ENCODE results near the gene TMPRSS7.

Gene TMPRSS7, protein sequence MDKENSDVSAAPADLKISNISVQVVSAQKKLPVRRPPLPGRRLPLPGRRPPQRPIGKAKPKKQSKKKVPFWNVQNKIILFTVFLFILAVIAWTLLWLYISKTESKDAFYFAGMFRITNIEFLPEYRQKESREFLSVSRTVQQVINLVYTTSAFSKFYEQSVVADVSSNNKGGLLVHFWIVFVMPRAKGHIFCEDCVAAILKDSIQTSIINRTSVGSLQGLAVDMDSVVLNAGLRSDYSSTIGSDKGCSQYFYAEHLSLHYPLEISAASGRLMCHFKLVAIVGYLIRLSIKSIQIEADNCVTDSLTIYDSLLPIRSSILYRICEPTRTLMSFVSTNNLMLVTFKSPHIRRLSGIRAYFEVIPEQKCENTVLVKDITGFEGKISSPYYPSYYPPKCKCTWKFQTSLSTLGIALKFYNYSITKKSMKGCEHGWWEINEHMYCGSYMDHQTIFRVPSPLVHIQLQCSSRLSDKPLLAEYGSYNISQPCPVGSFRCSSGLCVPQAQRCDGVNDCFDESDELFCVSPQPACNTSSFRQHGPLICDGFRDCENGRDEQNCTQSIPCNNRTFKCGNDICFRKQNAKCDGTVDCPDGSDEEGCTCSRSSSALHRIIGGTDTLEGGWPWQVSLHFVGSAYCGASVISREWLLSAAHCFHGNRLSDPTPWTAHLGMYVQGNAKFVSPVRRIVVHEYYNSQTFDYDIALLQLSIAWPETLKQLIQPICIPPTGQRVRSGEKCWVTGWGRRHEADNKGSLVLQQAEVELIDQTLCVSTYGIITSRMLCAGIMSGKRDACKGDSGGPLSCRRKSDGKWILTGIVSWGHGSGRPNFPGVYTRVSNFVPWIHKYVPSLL

DNA sequence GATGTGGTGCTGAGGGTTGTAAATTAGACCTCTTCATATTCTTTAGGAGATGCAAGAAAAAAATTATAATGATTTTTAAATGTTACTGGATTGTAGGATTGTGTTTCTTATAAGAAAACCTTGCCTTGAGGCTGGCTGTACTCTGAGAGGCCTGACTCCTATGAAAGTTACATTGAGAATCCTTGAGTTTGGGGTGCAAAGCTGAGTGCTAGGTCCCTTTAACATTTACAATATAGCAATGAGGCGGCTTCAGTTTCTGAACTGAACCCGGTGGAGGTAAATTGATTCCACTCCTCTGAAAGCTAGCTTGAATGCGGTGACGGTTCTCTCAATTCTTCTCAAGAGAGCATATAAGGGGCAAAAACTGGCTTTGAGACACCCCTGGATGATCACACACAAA is at the start of gene TMPRSS7:
TMPRSS7 (plus strand) TSS at position 301 of the 400 bp plus-strand sequence. CDS start 110 bp downstream, outside the sequence.
- DNase-seq, result no peak

DNA sequence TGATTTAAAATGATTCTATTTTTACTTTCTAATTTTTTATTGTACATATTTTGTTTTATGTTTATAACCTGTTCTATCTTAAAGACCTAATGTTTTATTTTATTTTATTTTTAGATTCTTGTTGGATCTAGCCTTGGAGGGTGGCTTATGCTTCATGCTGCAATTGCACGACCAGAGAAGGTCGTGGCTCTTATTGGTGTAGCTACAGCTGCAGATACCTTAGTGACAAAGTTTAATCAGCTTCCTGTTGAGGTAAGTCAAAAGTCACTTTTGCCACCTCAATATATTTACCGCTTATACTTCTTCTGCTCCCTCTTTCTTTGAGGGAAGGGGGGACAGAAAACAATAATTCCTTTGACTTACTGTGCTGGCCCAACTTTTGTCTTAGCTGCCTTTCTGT is 47.7 kb upstream of the TMPRSS7 start:
- DNase-seq, result no peak

DNA sequence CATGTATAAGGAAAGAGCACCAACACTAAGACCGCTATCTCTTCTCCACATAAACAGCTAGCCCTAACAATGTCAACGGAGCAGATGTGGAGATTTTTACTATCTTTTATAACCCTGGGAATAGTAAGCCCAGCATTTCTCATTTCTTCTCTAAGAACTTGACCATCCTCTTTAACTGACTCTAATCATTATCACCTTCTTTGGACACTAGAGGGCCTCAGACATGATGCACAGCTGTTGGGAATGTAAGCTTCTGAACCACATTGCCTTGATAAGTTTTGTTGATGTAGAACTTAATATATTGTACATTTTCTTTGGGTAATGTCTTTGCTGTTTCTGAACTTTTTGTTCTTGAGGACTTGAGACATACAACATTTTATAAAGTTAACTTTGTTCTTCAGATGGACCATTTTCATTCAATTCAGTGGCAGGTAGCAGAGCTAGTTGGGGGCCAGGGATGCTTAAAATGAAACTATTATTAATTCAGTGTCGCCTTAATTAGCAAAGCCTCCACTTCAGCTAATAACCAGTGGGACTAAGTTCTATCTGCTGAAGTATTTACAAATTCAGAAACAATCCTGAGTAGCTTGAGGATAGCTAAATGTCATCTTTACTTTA is 45.4 kb upstream of the TMPRSS7 start:
- DNase-seq, result peak; percentile 61

DNA sequence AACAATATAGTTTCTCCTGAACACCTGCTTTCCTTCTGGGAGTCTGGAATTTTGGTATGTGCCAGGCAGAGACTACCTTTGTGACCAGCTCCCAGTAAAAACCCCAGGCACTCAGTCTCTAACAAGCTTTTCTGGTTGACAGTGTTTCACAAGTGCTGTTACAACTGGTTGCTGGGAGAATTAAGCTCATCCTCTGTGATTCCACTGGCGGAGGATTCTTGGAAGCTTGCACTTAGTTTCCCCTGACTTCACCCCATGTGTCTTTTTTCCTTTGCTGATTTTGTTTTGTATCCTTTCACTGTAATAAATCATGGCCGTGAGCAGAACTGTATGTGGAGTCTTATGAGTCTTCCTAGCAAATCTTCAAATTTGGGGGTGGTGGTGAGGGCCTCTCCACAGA is 41.5 kb upstream of the TMPRSS7 start:
- no peak for DNase-seq

DNA sequence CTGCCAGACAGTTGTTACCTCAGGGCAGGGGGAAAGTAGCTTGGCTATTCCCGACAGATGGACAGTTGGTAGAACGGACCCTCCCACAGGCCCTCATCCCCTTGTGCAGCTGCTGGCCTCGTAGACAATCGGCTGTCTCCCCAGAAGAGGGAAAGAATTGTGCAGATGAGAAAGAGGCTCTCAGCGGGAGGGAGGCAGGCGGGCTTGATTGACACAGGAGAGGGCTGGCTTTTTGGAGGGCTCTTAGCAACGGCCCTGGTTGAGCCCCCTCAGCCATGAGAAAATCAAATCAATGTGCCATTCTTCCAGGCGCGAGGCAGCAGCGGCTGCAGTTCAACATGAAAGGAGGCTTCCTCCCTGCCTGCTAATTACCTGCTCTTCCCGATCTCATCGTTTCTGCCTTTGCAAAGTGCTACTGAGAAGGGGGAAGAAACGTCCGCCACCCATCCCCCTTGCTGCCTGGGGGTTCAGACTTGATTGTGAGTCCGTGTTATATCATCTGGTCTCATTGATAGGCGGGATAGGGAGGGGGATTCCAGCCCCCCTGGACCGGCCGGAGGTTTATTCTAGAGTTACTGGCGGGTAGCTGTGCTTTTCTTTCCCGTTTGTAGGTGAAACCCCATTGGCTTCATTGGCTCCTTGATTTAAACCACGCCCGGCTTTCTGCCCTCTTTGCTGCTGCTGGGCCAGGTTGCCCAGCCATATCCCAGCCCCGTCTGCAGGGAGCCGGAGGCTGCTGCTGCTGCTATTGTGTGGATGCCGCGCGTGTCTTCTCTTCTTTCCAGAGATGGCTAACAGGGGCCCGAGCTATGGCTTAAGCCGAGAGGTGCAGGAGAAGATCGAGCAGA is 35.7 kb upstream of the TMPRSS7 start, which contains the start of gene TAGLN3:
TAGLN3 (plus strand) TSS at position 287 of the 848 bp plus-strand sequence; CDS start at position 788, 501 bp downstream.
- DNase-seq, result no peak

DNA sequence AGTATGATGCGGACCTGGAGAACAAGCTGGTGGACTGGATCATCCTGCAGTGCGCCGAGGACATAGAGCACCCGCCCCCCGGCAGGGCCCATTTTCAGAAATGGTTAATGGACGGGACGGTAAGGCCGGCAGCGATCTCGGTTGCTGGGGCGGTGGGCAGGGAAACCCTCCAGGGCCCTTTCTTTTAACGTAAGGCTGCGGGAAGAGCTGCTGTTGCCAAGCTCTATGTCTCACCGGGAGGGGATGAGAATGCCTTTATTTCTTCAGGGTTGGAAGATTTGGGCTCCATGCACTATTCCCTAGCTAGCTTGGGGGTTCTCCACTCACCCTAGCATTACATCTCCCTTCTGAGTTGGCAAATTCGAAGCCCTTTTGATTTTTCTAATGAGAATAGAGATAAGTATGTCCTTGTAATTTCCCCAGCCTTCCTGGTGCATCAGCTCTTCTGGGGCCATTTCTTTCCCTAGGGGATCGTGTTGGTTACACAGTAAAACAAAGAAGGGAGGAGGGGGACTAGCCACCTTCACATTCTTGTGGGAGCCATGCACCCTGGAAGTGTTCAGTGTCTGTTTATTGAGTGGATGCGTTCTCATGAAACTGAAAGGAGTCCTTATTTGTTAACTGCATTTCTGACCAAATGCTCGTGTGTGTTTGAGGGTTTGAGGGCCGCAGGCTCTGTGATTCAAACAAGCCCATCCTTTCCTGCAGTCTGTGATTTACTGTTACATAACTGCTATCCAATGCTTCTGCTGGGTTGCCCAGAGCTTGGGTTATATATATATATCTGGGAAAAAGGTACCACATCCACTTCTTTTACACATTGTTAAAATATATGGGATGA is 34.8 kb upstream of the TMPRSS7 start:
- DNase-seq, result no peak

DNA sequence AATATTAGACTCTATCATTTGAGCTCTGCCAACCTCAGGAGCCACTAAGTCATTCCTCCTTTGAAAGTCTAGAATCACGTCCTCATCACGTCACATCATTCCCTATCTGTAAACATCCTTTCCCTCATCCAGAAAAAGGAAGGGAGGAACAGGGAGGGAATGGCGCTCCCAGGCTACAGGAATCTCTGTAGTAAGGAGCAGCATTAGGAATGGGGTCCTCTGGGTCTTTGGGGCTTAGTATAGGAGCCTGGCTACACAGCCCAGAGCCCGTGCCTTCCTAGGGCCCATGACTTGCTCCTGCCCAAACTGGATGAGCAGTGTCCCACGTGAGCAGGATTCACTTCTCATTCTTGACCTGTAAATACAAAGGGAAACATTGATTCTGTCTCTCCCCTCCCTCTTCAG is 34.2 kb upstream of the TMPRSS7 start:
- DNase-seq, result no peak

DNA sequence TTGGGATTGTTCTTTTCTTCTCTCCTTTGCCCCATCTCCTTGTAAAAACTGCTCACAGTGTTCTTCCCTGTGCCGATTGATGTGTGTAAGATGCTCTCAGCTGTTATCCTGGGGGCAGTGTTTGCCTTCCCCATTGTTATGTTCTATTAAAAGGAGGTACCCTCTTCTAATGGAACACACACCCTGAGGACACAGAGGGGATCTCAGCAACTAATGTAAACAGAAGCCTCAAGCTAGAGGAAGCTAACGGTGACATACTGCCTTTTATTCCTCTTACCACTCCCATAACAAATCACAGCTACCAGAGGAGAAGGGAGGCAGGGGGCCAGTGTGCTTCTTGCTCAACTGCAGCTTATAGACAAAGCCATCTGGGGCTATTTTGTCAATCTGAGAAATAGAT is 33.6 kb upstream of the TMPRSS7 start:
- no peak for DNase-seq

DNA sequence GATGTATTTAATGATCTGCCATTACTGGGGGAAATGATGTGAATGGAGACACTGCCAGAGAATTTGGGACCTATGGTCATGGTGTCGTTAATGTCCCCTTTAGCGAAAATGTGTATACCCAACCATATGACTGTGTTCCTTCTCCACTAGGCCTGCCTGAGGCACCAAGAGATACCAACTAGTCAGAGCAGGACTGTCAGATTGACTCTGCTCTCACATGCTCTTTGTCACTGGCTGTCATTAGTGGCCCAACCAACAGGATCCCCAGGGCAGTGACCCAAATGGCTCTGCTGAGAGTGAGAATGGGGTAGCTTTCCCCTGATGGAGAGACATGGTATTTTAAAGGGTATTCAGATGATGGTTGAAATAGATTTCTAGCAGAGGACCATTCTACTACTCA is 33.0 kb upstream of the TMPRSS7 start:
- DNase-seq, result no peak

DNA sequence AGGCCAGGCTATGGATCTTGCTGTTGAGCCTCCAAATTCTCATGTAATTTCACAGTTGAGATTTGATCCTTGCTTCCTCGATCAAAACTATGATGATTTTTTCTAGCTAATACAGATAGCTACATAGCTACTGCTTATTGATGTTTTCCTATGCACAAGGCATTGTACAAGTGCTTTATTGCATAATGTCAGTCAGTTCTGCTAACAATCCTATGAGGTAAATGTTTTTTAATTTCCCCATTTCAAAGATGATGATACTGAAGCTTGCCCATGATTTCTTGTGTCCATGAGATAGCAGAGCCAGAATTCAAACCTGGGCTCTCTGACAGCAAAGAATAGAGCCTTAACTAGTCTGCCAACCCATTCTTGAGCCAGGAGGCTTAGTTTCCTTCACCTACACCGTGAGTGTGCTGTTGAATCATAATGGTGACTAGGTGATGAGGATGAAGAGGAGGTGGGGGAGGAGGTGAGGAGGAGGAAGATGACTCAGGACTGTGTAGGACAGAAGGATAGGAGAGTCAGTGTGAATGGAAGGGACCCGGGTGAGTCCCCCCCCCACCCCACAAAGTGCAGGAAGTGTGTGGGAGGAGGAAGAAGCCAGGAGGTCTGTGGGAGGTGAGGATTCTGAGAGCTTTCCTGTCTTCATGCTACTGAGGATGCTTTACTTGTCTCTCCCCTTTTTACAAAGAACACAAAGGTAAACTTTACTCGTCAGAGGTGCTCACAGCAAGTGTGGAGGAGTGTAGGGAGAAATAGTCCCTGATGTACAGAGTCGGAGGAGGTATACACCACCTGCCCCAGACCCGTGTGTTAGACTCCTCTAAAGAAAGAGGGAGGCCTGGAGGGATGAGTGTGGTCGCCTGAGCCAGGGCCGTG is 32.2 kb upstream of the TMPRSS7 start:
- DNase-seq, result peak; percentile 29

DNA sequence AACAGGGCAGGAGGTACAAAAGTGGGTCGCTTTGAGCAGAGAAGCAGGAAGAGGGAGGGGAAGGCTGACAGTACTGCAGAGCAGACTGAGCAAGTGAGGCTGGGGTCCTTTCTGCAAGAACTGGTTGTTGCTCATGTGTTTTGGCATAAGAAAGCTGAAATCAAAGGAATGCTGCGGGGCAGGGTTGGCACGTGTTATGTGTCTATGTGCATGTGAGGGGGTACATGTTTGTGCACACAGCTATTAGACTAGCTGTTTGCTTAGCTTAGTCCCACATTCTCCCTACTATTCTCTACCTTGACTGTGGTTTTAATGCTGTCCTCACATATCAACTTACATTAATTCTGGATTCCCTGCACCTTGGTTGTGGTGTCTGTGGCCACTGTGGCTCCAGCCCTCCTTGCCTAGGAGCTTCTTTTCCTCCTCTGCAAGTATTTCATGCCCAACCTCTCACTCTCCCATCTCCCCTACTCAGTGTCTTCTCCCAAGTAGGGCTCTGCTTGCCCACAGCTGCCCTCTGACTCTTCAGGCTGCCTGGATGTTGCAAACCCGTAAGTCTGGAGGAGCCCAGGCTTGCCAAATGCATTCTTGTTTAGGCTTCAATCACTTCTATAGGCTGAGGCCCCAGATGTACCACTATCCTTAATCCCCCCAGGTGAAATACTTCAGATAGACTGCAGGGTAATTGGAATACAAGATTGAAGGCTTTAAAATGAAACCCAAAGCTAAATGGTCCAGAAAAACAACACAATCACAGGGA is 31.0 kb upstream of the TMPRSS7 start:
- no peak for DNase-seq

DNA sequence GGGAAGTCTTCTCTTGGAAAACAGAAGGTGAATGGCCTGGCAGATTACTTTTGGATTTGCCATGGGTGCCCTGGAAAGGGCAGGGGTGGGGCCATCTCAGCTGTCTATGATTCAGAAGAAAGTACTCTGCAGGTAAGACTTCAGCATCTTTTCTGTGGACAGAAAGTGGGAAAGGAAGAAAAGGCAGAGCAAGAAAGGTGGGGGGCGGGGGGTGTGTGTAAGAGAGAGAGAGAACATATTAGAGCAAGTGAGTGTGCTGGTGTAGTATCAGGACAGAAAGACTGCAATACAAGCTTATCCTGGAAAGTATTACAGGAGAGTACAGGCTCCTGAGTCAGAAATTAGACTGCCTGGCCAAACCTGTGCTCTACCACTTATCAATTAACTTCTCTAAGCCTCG is 30.3 kb upstream of the TMPRSS7 start:
- DNase-seq, result no peak

DNA sequence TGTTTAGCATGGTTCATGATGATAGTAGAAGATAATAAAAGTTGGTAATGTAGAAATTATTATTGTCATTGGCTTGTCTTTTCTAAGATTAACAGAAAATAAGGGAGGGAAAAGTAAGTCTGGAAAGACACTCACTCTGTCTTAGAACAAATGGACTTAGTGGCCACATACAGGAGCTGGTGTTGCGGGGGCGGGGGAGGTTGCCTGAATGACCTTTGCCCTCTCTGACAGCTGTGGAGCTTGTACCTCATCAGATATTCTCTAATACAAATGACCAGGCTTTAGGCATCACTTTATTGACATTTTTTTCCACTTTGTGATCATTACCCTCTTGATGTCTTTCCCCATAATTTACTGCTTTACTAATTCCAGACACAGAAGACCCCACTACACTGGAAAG is 29.9 kb upstream of the TMPRSS7 start:
- DNase-seq, result no peak

DNA sequence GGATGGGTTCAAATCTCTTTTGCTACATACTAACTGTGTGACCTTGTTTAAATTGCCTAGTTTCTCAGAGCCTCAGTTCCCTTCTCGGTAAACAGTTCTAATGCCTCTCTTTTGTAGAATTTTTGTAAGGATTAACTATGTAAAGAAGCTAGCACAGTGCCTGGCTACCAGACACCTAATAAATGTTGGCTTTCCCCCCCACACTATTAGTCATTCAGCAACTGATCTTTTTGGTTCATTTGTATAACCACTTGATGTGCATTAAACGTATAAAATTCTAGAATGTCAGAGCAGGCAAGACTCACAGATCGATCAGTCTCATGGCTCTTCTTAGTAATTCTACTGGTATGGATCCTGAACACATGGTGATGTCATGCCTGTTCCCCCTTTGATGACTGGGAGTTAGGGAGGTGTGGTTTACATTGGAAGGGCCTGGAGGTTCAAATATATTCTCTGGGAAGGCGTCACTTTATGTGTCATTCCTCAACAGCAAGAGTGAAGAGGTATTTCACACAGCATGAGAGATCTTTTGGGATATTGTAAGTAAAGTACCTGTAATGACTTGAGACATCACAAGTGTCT is 29.4 kb upstream of the TMPRSS7 start:
- no peak for DNase-seq

DNA sequence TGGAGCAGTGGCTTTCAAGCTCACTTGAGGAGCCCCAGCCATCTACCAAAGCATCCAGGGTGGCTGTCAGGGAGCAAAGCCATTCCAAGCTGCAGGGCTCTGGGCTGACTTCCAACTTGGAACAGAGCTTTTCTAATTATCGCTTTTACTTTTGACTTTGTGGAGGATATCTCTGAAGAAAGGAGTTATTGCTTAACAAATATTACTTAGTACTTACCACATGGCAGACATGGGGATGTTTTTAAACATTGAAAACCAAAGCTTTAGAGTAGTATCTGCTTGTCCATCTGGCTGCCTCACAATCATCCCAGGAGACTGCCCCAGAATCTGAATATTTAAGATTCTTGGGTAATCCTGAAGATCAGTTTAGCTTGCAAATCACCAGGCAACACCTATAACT is 26.9 kb upstream of the TMPRSS7 start:
- no peak for DNase-seq

DNA sequence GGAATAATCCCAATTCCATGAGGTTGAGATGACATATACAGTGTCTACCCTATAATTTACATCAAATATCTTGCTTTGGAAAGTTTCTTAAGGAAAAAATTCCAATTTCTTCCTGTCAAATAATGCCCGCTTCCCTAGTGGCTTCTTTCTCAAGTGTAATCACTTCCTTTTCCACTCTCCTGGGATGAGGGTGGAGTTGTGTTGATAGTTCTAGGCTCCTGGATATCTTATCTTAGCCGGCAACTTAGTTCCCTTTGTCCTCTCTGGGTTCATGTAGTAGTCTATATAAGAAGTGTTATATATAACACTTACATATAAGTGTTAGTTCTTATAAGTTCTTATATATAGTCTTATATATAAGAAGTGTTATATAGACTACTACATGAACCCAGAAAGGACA is 24.9 kb upstream of the TMPRSS7 start:
- DNase-seq, result no peak

DNA sequence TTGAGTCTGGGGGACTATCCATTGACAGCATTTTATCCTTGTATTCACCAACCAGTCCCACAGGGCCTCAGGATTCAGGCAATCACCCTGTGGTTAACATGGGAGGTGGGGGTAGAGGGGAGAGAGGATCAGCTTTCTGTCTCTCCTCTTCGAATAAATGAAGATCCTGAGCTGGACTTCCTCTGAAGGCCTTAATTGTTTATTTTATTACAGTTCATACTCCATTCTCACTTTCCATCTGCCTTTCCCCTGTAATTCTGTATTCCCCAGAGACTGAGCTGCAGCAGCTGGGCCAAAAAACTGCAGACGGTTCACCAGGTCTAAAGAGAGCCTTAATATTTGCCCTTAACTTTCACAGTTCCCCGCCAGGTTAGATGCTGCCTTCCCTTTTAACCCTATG is 23.9 kb upstream of the TMPRSS7 start:
- no peak for DNase-seq

DNA sequence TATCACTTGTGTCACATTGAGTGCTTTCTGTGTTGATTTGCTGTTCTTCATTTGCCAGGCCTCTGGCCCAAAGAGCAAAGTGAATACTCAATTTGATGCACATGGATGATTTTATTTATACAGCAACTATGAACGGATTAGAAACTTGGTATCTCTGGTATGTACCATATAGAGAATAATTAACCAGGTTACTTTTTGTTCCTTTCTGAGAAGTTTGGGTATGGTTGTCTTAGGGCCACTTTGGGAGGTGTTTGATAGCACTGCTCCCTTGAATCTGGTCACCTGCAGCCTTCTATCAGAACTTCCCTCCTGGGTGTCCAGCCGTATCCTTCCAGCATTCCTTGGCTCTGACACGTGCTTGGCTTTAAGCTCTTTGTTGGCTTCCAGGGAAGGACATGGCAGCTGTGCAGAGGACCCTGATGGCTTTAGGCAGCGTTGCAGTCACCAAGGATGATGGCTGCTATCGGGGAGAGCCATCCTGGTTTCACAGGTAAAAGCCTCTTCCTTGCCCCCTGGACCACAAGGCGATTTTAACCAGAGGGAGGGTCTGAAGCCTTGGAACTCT is 23.1 kb upstream of the TMPRSS7 start:
- no peak for DNase-seq
